T-cell (primary cell): ENCODE measurements around the gene ABI3. TPM values are rescaled to one million over a fixed set of nuclear protein-coding genes. Genes with fewer than 3 reads are reported as not detected.
"Not testable (repeated sequence)": the region's sequence is repeated elsewhere in the genome, so short reads cannot be mapped to it uniquely, and the experiment has no call there.

Experiments
- ATAC-seq, 4 experiments: fragments of 200-7000 bp in 3 of 4; fragments of 150-1000 bp in 1 of 4; cut with Tn5 transposase; replicated peaks in 1 of 4; 1 replicate in 3 of 4; 2 replicates in 1 of 4; pipeline ENCODE4 v1.10.0; 2021; ENCODE audit warnings: moderate library complexity in 3 of 4, mild to moderate bottlenecking in 2 of 4, moderate number of reproducible peaks in 1 of 4
- CTCF ChIA-PET, 2 donors: fragments of 300-600 bp; sonication (Branson Sonifier 250); formaldehyde crosslinking; loops; one replicate each; lab custom pipeline; 2022; ENCODE audit warnings: antibody characterized with exemption in 2 of 2; lab: Charles Lee
- POLR2A ChIA-PET, 2 donors: fragments of 300-600 bp; sonication (Branson Sonifier 250); formaldehyde crosslinking; loops; one replicate each; lab custom pipeline; 2022; ENCODE audit warnings: antibody characterized with exemption in 2 of 2; lab: Charles Lee
- DNase-seq, 35 experiments: peaks; one replicate each; pipeline versions ENCODE4 v3.0.0 to v3.0.0-alpha.2; 2013 to 2023
- H3K27ac ChIP-seq: one replicate; pipeline ENCODE4 v1.5.1; 2013; ENCODE audit warnings: low read length
- H3K27me3 ChIP-seq, 2 experiments: replicated peaks in 1 of 2; 1 replicate in 1 of 2; 2 replicates in 1 of 2; pipeline versions ENCODE4 v1.6.1 to v1.7.0; 2013; ENCODE audit warnings: low read length in 1 of 2, mixed read lengths in 1 of 2; ENCODE audit not compliant: control insufficient read depth in 2 of 2, insufficient read depth in 2 of 2; ENCODE audit errors: extremely low read depth in 1 of 2
- H3K36me3 ChIP-seq, 2 donors: 1 replicate in 1 of 2; 2 replicates in 1 of 2; pipeline versions ENCODE4 v1.6.1 to v1.7.0; 2013; ENCODE audit warnings: low read length in 1 of 2; ENCODE audit not compliant: control insufficient read depth in 2 of 2, insufficient read depth in 1 of 2; ENCODE audit errors: extremely low read depth in 1 of 2
- H3K4me1 ChIP-seq, 2 experiments: 1 replicate in 1 of 2; 2 replicates in 1 of 2; pipeline versions ENCODE4 v1.6.1 to v1.7.0; 2013; ENCODE audit warnings: low read length in 2 of 2, mixed read lengths in 1 of 2; ENCODE audit not compliant: insufficient read depth in 2 of 2, control insufficient read depth in 1 of 2; ENCODE audit errors: extremely low read depth in 1 of 2
- H3K4me3 ChIP-seq, 2 donors: 1 replicate in 1 of 2; 2 replicates in 1 of 2; pipeline versions ENCODE4 v1.5.1 to v1.7.0; 2013; ENCODE audit warnings: mild to moderate bottlenecking in 2 of 2, low read length in 1 of 2, moderate library complexity in 1 of 2; ENCODE audit not compliant: control insufficient read depth in 1 of 2; ENCODE audit errors: extremely low read depth in 1 of 2
- H3K9me3 ChIP-seq: 2 replicates; pipeline ENCODE4 v1.7.0; 2013
- H3K27ac Mint-ChIP-seq, 2 donors: one replicate each; pipeline ENCODE4 v1.8.0; 2020 to 2021; ENCODE audit warnings: mild to moderate bottlenecking in 2 of 2, mixed read lengths in 2 of 2
- H3K27me3 Mint-ChIP-seq, 2 donors: one replicate each; pipeline ENCODE4 v1.8.0; 2021 to 2022; ENCODE audit warnings: mixed read lengths in 2 of 2
- H3K36me3 Mint-ChIP-seq: one replicate; pipeline ENCODE4 v1.8.0; 2021; ENCODE audit warnings: mixed read lengths
- H3K4me1 Mint-ChIP-seq, 3 donors: one replicate each; pipeline ENCODE4 v1.8.0; 2020 to 2022; ENCODE audit warnings: mixed read lengths in 3 of 3, mild to moderate bottlenecking in 1 of 3
- H3K4me3 Mint-ChIP-seq, 3 donors: one replicate each; pipeline ENCODE4 v1.8.0; 2020 to 2022; ENCODE audit warnings: mild to moderate bottlenecking in 3 of 3, mixed read lengths in 3 of 3, moderate library complexity in 3 of 3
- H3K9me3 Mint-ChIP-seq, 3 donors: one replicate each; pipeline ENCODE4 v1.8.0; 2020 to 2022; ENCODE audit warnings: mixed read lengths in 3 of 3
- WGBS: methylation state at CpG from one replicate; pipeline ENCODE4 v1.1.5; 2013; ENCODE audit warnings: missing lambda C conversion rate; ENCODE audit not compliant: insufficient coverage; 5-methylcytosine and 5-hydroxymethylcytosine counted together
- total RNA-seq, 35 experiments: library from RNA in 6 of 35; stranded (reverse) in 6 of 35; fragments of 120-200 nt in 1 of 35; gene quantifications; one replicate each; pipeline versions ENCODE4 v1.2.1 to v1.2.4 and lab custom pipeline; 2013 to 2026

Gene ABI3
- total RNA-seq, 5 donors from 2014 or later (not counting 1 experiment from before 2014, with no cell fraction given) = 10.4 to 21.7 (median 18.3) TPM

DNA sequence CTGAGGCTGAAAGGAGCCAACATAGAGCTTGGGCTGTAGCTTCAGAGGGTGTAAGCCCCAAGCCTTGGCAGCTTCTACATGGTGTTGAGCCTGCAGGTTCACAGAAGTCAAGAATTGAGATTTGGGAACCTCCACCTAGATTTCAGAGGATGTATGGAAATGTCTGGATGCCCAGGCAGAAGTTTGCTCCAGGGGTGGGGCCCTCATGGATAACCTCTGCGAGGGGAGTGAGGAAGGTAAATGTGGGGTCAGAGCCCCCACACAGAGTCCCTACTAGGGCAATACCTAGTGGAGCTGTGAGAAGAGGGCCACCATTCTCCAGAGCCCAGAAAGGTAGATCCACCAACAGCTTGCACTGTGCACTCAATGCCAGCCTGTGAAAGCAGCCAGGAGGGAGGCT lies 25.1 kb upstream of the ABI3 start:
- DNase-seq, H3K9me3 ChIP-seq, H3K4me3 Mint-ChIP-seq, H3K27me3 ChIP-seq, ATAC-seq, H3K36me3 ChIP-seq, H3K4me3 ChIP-seq, H3K27ac Mint-ChIP-seq, H3K27ac ChIP-seq, H3K4me1 Mint-ChIP-seq, H3K4me1 ChIP-seq, POLR2A ChIA-PET, H3K27me3 Mint-ChIP-seq, H3K9me3 Mint-ChIP-seq, H3K36me3 Mint-ChIP-seq: not testable (repeated sequence)
- no CpG with 5 or more reads among the region's 1 CpG for WGBS
- CTCF ChIA-PET = interaction anchor here in 1 of 2 donors (0.7 to 0.8 kb wide), 2 partner anchors 43 to 131 kb away, joined by 3 to 11 read pairs; no protein-coding TSS in a partner anchor

DNA sequence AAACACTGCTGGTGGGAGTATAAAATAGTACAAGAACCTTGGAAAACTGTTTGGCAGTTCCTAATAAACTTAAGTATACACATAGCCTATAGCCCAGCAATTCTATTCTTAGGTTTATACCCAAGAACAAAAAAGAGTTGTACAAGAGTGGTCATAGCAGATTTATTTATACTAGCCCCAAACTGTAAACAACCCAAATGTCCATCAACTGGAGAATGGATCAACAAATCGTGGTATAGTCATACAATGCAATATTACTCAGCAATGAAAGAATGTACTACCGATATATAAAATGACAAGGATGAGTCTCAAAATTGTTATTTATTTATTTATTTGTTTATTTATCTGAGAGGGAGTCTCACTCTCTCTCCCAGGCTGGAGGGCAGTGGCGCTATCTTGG lies 23.2 kb upstream of the ABI3 start:
- peaks cover 9% of the 10 kb centered on the region for H3K36me3 Mint-ChIP-seq
- H3K27ac Mint-ChIP-seq = no peak overlapping the region
- H3K4me1 ChIP-seq = peaks cover 0 to 14% of the 10 kb centered on the region in 2 experiments
- ATAC-seq = no peak
- no peak overlapping the region for H3K27ac ChIP-seq
- H3K27me3 ChIP-seq = peaks cover 0 to 2% of the 10 kb centered on the region in 2 experiments
- peaks cover 2% of the 10 kb centered on the region for H3K9me3 ChIP-seq
- ChIA-PET POLR2A (interaction anchor here in 1 of 2 donors (0.7 kb wide), 1 partner anchor 1133 kb away, joined by 3 read pairs; no protein-coding TSS in a partner anchor), CTCF (no interaction called here)
- no peak for DNase-seq
- H3K36me3 ChIP-seq = no peaks in the 10 kb centered on the region
- WGBS = no CpG with 5 or more reads among the region's 3 CpGs
- peaks cover 10 to 15% (median 14%) of the 10 kb centered on the region in 3 donors for H3K4me1 Mint-ChIP-seq
- no peak overlapping the region for H3K4me3 Mint-ChIP-seq
- H3K27me3 Mint-ChIP-seq = no peaks in the 10 kb centered on the region
- H3K9me3 Mint-ChIP-seq = peaks cover 0 to 7% (median 7%) of the 10 kb centered on the region in 3 donors
- H3K4me3 ChIP-seq = no peak overlapping the region

DNA sequence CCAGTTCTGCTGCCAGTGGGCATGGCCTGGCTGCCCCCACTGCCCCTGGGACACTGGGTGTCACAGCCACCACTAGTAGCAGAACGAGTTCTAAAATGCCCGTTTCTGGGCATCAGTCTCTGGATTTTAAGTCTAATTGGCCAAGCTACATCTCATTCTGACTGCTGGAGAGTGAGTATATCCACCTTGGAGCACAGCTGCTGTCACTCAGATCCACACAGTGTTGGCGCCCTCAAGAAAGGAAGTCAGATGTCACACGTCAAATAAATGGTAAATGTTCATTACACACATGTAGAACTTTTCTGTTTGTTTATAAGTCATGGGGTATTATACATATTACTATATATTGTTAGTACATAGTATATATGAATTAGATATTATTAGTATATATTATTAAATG lies 19.6 kb upstream of the ABI3 start:
- Histone ChIP-seq H3K27me3 (no peaks in the 10 kb centered on the region), H3K4me1 (peaks cover 4 to 27% of the 10 kb centered on the region in 2 experiments), H3K9me3 (no peaks in the 10 kb centered on the region), H3K4me3 (no peak overlapping the region), H3K27ac (peak overlapping the region; percentile 7), H3K36me3 (no peaks in the 10 kb centered on the region)
- WGBS = 83% methylated on average over 2 of the region's 4 CpGs
- Mint-ChIP-seq H3K36me3 (no peaks in the 10 kb centered on the region), H3K4me3 (no peak overlapping the region), H3K27me3 (no peaks in the 10 kb centered on the region), H3K27ac (peak overlapping the region; percentile 35 to 79), H3K4me1 (peaks cover 22 to 35% (median 31%) of the 10 kb centered on the region in 3 donors), H3K9me3 (peaks cover 0 to under 1% (median 0%) of the 10 kb centered on the region in 3 donors)
- DNase-seq (peak in 1 of 35 experiments; percentile 34), ATAC-seq (no peak)
- POLR2A ChIA-PET = no interaction called here
- CTCF ChIA-PET = interaction anchor here (0.6 to 2.3 kb wide), 8 partner anchors 11 to 124 kb away, joined by 3 to 21 read pairs (median 4); partner anchors contain the start of genes ABI3 (in 1 of the 2), GNGT2 (in 1 of the 2) and PHOSPHO1 (in 1 of the 2)

DNA sequence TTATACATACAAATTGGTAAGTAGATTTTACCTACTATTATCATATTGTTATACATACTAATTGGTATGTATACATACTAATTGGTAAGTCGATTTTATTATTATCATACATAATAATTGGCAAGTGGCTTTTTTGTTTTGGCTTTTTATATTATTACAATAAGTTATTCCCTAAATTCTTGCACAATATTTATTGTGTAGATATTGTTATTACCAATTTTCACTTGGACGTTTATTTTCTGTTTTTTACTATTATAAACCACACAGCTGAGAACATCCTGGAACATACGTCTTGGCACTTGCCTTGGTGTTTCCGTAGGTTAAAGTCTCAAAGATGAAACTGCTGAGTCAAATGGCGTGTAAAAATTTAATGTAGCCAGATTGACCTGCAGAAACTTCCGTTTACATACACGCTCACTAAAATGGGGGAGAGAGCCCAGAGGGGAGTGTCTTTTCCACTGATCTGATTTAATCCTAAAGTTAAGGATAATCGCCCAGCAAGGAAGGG lies 19.0 kb upstream of the ABI3 start:
- ATAC-seq (no peak), DNase-seq (no peak)
- Histone ChIP-seq H3K4me1 (peaks cover 4 to 27% of the 10 kb centered on the region in 2 experiments), H3K36me3 (no peaks in the 10 kb centered on the region), H3K9me3 (no peaks in the 10 kb centered on the region), H3K4me3 (peak overlapping the region; percentile 80 to 87), H3K27me3 (no peaks in the 10 kb centered on the region), H3K27ac (peak overlapping the region; percentile 91)
- H3K36me3 Mint-ChIP-seq = no peaks in the 10 kb centered on the region
- WGBS = 0% methylated on average over 1 of the region's 8 CpGs
- H3K27ac Mint-ChIP-seq = peak overlapping the region; percentile 95 to 99
- ChIA-PET POLR2A (no interaction called here), CTCF (interaction anchor here (1.4 to 2.3 kb wide), 6 partner anchors 18 to 38 kb away, joined by 3 to 21 read pairs (median 8); partner anchors contain the start of genes ABI3 (in 1 of the 2), GNGT2 (in 1 of the 2) and PHOSPHO1 (in 1 of the 2))
- no peaks in the 10 kb centered on the region for H3K27me3 Mint-ChIP-seq
- H3K9me3 Mint-ChIP-seq = no peaks in the 10 kb centered on the region
- peaks cover 23 to 35% (median 31%) of the 10 kb centered on the region in 3 donors for H3K4me1 Mint-ChIP-seq
- peak overlapping the region; percentile 83 to 96 (median 89) for H3K4me3 Mint-ChIP-seq

DNA sequence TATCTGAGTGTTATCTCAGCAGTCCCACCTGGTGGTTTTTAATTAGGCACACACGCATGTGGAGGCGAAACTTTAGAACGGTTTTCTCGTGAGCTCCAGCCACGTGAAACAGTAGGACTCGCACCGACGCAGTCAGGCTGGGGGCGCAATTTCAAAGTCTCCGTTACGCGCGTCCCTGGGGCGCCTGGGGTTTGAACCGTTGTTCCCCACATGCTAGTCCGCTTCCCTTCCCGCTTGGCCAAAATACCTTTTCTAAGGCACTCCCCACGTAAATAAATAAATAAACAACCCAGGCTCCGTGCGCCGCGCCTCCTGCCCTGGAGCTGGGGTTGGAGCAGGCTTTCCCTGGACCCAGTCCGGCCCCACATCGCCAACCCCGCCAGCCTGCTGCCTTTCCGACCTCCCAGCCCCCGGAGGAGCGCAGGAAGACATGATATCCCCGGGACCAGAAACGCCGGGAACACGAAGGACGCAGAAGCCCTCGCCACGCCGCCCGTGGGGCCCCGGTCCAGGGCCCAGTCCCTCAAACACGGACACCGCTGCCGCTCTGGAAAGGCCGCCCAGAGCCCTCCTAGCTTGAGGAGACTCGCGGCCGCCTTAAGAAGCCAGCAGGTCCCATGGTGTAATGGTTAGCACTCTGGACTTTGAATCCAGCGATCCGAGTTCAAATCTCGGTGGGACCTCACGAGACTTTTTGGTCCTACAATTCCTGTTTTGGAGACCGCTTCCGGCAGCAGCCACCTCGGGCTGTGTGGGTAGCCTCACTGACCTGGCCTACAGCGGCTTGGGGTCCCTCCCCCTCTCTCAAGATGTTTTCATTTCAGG lies 18.4 kb upstream of the ABI3 start:
- DNase-seq (peak; percentile 63 to 99 (median 88)), ATAC-seq (peak; percentile 60 to 65 (median 64))
- ChIA-PET CTCF (interaction anchor here (0.6 to 2.3 kb wide), 9 partner anchors 12 to 76 kb away, joined by 3 to 21 read pairs (median 7); partner anchors contain the start of genes ABI3 (in 1 of the 2), GNGT2 (in 1 of the 2) and PHOSPHO1 (in 1 of the 2)), POLR2A (interaction anchor here in 1 of 2 donors (0.6 to 0.9 kb wide), 2 partner anchors 23 to 26 kb away, joined by 3 to 5 read pairs; no protein-coding TSS in a partner anchor)
- Mint-ChIP-seq H3K4me3 (peak overlapping the region; percentile 83 to 96 (median 89)), H3K27me3 (no peaks in the 10 kb centered on the region), H3K36me3 (no peaks in the 10 kb centered on the region), H3K9me3 (no peaks in the 10 kb centered on the region), H3K4me1 (peaks cover 23 to 35% (median 31%) of the 10 kb centered on the region in 3 donors), H3K27ac (peak overlapping the region; percentile 95 to 99)
- no peaks in the 10 kb centered on the region for H3K27me3 ChIP-seq
- peak overlapping the region; percentile 91 for H3K27ac ChIP-seq
- H3K4me3 ChIP-seq = peak overlapping the region; percentile 80 to 87
- peaks cover 4 to 27% of the 10 kb centered on the region in 2 experiments for H3K4me1 ChIP-seq
- WGBS = under 1% methylated on average over 42 of the region's 53 CpGs
- no peaks in the 10 kb centered on the region for H3K9me3 ChIP-seq
- H3K36me3 ChIP-seq = no peaks in the 10 kb centered on the region
